T-helper 9 cell (primary cell): ENCODE data around the gene NUMB.
"Not testable (repeated sequence)": the region's sequence is repeated elsewhere in the genome, so short reads cannot be mapped to it uniquely, and the experiment has no call there.

Experiments
- DNase-seq: peaks from one replicate; pipeline ENCODE4 v3.0.0-alpha.2; 2020

NUMB gene

DNA sequence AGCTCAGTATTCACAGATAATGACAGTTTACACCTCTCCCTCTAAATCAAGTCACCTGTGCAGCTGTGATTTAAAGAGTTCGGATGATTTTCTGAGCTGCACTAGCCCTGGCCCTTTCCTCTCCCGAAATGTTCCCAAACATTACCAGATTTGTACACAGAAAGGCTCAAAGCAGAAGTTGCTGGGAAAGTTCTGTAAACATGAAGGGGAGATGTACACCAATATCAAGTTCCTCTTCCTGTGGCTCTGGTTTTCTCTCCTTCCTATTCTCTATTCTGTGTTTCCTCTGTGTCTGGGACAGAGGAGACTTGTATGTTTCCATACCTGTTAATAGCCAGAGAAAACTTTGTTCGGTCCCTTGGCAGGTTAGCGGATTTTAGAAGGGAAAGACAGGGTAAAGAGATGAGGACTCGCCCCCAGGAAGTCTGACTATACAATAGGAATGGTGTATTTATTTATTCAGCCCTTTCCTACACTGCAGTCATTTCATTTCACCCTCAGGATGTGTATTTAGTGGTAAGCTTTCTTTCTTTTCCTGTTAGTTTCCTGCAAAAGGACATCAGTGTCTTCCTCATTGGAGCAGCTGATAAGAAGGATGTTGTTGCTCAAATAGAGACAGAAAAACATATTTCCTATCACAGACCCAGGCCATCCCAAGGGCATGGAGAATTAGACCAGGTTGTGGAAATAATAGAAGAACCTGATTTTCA lies 7.6 kb upstream of the NUMB start:
- DNase-seq, result no peak

- DNase-seq, result no peak
Measured at GRCh38 chr14:73463411-73463810, 5.1 kb upstream of the NUMB start.

- no peak for DNase-seq
Measured at GRCh38 chr14:73462815-73463214, 4.5 kb upstream of the NUMB start.

DNA sequence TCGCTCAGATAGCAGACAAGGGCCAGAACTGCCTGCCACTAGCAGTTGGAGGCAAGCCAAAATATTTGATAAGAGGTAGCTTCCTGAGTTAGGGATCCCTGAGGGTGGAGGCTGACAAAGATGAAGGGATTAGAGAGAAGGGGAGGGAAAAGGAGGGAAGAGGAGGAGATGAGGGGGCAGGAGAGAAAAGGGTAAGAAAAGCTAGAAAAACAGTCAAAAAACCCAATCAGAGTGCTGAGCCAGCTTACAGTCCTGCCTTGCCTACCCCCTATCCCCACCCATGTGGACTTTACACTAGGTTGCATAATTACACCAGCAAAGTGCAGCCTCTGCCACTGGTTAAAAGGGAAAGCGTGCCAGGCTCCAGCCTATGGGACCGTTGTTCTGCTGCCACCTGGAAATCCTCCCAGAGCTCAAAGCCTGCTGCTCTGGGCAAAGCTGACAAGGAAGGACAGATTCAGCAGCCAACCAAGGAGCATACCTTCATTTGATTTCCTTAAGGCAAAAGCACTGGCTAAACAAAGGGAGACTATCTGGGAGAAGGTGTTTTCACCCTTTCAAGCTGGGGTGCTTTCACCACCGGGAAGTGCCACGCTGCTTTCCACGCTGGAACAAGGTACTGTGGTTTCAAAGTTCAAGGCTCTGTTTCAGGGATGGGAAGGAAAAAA lies 3.8 kb upstream of the NUMB start:
- DNase-seq, result no peak

- no peak for DNase-seq
Measured at GRCh38 chr14:73461478-73462047, 3.2 kb upstream of the NUMB start.

GRCh38 chr14:73460691-73461127 lies 2.4 kb upstream of the NUMB start:
- no peak for DNase-seq

GRCh38 chr14:73459959-73460358 lies 1.6 kb upstream of the NUMB start:
- no peak for DNase-seq

DNA sequence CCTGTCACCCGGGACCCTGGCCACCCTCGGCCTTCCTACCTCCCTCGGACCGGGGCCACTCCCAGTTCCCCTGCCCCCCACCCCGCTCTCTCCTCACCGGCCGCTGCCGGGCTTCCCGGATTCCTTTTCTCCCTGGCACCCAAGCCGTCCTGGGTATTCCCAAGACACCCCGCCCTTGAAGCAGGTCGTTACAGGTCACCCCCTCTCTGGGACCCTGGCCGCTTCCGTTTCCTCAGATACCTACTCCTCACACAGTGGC lies 493 bp downstream of the NUMB start:
- DNase-seq, result no peak

DNA sequence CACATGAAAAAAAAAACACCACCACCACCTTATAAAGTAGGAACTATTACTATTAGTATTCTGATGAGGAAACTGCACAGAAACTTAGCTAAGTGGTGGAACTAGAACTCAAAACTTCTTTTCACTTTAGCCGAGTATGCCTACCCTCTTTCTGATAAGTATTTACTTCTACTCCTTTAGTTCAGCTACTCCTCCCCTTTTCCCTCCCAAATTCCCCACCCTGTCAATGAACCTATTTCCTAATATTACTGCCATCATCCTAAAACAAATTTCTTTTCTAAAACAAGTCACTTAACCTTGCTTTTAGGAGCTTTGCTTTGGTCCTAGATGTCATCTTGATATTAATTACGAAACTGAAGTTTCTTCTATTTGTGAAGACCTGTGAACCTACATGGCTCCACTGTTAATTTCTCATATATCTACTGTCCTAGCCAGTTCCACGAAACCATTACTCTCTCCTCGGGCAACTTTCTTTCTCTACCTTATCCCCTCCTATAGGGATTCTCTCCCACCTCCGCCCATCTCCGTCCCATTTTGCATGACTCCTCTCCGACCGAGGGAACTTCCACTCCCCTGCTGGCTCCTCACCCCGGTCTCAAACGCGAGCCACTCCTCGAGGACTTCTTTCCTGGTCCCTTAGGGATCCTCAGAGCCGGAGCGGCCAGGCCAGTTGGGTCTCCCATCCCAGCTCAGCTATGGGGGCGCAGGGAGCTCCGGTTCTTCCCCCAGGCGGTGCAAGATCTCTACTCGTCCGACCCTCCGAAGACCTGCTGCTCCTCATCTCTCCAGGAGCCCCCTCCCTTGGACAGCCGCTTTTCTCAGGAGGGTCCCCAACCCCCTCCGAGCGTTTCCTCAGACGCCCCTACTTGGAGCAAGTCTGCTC lies 1.1 kb downstream of the NUMB start:
- DNase-seq, result peak; percentile 10

GRCh38 chr14:73455294-73455693 lies 3.1 kb downstream of the NUMB start:
- no peak for DNase-seq

- DNase-seq, result no peak
Measured at GRCh38 chr14:73452341-73453186, 5.8 kb downstream of the NUMB start.

DNA sequence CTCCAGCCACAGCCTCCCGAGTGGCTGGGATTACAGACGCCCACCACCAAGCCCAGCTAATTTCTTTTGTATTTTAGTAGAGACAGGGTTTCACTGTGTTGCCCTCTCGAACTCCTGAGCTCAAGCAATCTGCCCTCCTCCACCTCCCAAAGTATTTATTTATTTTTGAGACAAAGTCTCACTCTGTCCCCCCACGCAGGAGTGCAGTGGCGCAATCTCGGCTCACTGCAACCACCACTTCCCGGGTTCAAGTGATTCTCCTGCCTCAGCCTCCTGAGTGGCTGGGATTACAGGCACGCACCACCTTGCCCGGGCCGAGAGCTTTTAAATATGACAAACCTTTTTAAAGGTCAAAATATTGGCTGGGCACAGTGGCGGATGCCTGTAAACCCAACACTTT lies 14.6 kb downstream of the NUMB start:
- no peak for DNase-seq

DNA sequence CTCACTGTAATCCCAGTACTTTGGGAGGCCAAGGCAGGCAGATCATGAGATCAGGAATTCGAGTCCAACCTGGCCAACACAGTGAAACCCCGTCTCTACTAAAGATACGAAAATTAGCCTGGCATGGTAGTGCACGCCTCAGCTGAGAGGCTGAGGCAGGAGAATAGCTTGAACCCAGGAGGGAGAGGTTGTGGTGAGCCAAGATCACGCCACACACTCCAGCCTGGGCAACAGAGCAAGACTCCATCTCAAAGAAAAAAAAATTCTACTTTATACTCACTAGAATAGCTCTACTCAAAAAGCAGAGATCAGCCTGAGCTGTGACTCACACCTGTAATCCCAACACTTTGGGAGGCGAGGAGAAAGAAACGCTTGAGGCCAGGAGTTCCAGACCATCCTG lies 17.1 kb downstream of the NUMB start:
- DNase-seq, result no peak

GRCh38 chr14:73438993-73439392 lies 19.4 kb downstream of the NUMB start:
- DNase-seq, result no peak

DNA sequence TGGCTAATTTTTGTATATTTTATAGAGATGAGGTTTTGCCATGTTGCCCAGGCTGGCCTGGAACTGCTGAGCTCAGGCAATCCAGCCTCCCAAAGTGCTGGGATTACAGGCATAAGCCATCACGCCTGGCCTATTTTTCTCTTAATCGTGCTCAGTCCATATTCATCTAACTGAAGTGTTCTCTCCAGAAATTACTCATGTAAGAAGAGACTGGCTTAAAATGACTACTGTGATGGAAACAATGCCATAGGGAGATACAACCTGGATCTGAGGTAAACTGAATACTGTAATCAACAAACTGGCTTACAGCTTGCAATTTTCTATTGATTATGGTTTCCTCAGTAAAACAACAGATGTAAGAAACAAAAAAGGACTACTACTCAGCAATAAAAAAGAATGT lies 21.1 kb downstream of the NUMB start:
- DNase-seq, result no peak

DNA sequence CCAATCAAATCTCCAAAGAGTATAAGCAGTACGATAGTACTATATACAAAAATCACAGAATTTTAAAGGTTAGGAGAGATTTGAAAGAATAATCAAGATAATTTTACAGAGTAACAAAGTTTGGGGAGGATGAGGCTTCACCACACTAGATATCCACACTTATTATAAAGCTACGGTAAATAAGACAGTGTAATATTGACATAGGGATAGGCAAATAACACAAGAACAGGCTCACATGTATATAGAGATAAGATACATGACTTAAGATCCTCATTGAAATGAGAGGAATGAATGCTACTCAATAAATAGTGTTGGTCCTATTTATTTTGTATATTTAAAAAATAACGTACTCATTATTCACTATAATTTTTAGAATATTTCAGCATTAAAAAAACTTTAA lies 26.2 kb downstream of the NUMB start:
- DNase-seq, result no peak

DNA sequence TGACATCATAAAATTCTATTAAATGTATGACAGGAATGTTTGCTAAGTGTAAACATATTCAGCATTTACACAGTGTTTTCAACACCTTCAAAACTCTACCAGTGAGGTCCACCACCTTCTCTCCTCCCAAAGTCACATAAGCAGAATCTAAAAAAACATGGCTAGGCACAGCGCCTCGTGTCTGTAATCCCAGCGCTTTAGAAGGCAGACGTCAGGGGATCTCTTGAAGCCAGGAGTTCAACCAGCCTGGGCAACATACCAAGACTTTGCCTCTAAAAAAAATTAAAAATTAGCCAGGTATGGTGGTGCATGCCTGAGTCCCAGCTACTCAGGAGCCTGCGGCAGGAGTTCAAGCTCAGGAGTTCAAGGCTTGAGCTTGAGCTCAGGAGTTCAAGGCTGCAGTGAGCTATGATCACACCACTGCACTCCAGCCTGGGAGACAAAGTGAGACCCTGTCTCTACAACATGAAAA lies 30.0 kb downstream of the NUMB start:
- no peak for DNase-seq

DNA sequence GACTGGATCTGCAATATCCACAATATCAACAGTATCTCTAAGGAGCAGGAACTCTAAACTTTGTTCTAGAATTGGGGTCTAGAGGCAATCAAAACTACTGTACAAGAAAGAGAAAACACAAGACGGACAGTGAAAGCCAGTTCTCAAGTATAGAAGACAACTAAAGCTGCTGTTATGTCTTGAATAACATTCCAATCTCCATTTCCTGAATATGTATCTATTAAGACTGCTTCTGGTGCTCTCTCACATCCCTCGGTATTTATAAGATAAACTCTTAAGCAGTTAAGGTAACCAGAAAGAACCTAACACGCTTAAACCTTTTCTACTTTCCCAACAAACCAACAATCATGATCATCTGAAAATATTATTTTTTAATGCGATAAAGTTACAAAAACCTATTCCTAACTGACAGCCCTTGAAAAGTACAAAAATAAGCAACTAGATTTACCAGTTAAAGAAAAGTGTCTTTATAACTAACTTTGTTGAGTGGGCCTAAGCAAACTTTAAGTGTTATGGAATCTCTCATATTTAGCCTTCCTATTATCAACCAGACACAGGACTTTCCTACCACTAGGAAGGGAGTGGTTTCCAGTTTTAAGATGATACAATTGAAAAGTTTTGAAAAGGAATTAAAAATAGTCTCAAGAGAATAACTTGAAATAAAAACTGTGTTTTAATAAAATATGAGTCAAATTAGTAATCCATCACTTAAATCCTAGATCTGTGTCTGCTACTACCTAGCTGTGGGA lies 30.7 kb downstream of the NUMB start:
- DNase-seq, result no peak

- no peak for DNase-seq
Measured at GRCh38 chr14:73426877-73427276, 31.5 kb downstream of the NUMB start.

DNA sequence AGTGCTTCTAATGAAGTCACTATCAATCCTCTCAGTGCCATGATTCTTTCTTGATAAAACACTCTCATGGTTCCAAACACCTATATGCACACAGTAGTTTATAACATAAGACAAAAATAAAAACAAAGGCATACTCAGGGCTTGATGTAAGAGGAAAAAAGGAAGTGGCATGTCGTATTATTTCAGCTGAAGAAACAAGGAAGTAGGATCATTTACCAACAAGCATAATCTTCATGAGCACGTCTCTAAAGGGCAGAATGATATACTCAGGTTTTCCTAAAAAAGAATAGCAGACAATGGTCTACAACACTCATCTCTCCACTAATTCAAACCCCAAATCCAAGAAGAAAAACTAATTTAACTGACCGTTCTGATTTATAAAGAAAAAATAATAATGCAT lies 33.9 kb downstream of the NUMB start:
- no peak for DNase-seq

GRCh38 chr14:73423092-73423491 lies 35.3 kb downstream of the NUMB start:
- not testable (repeated sequence) for DNase-seq

- DNase-seq, result no peak
Measured at GRCh38 chr14:73422515-73422914, 35.8 kb downstream of the NUMB start.
